HAP-1 (cell line): Measurements from ENCODE around the gene TRMU.

Experiments used
- DNase-seq, 2 experiments: peaks; one replicate each; pipeline ENCODE4 v3.0.0-alpha.2; 2016 to 2020; ENCODE audit warnings: low spot score in 2 of 2
- H3K27me3 ChIP-seq: fragments of 250-450 bp; sonication (Bioruptor Pico); 2 replicates; pipeline ENCODE4 v1.5.1; 2020; ENCODE audit warnings: low read depth, mild to moderate bottlenecking, moderate library complexity
- H3K36me3 ChIP-seq: fragments of 250-450 bp; sonication (Bioruptor Pico); replicated peaks from 2 replicates; pipeline ENCODE4 v1.5.1; 2020; ENCODE audit warnings: mild to moderate bottlenecking
- H3K4me1 ChIP-seq: fragments of 250-450 bp; sonication (Bioruptor Pico); 2 replicates; pipeline ENCODE4 v1.5.1; 2020; ENCODE audit warnings: mild to moderate bottlenecking
- H3K4me3 ChIP-seq: fragments of 250-450 bp; sonication (Bioruptor Pico); 2 replicates; pipeline ENCODE4 v1.5.1; 2020; ENCODE audit warnings: mild to moderate bottlenecking, moderate library complexity
- H3K9me3 ChIP-seq: fragments of 250-450 bp; sonication (Bioruptor Pico); 2 replicates; pipeline ENCODE4 v1.5.1; 2020; ENCODE audit warnings: mild to moderate bottlenecking, moderate library complexity
- in situ Hi-C: fragments of 300-500 bp; cut with MboI; formaldehyde crosslinking; loops from 3 replicates; pipeline ENCODE4 v1.14.3; 2020; ENCODE audit warnings: low sequenced_read_pairs, inconsistent platforms, mixed read lengths

TRMU gene

GRCh38 chr22:46359362-46359761, 23.8 kb downstream of the TRMU start:
- no peak for DNase-seq
- peaks cover 32% of the 10 kb centered on the region for H3K36me3 ChIP-seq
- no peaks in the 10 kb centered on the region for H3K4me1 ChIP-seq
- no peak overlapping the region for H3K4me3 ChIP-seq
- H3K27me3 ChIP-seq = no peaks in the 10 kb centered on the region
- in situ Hi-C loops = no loop called here
- H3K9me3 ChIP-seq = no peaks in the 10 kb centered on the region

GRCh38 chr22:46360097-46360496, 24.6 kb downstream of the TRMU start:
- Histone ChIP-seq H3K4me1 (no peaks in the 10 kb centered on the region), H3K4me3 (no peak overlapping the region), H3K9me3 (no peaks in the 10 kb centered on the region), H3K36me3 (peaks cover 24% of the 10 kb centered on the region), H3K27me3 (no peaks in the 10 kb centered on the region)
- DNase-seq = no peak
- in situ Hi-C loops = no loop called here

- H3K9me3 ChIP-seq = no peaks in the 10 kb centered on the region
- no peak for DNase-seq
- peaks cover 16% of the 10 kb centered on the region for H3K36me3 ChIP-seq
- no peak overlapping the region for H3K4me3 ChIP-seq
- no peaks in the 10 kb centered on the region for H3K27me3 ChIP-seq
- in situ Hi-C loops = no loop called here
- H3K4me1 ChIP-seq = no peaks in the 10 kb centered on the region
Observed at GRCh38 chr22:46360891-46361290, 25.4 kb downstream of the TRMU start.

GRCh38 chr22:46361826-46362202, 26.3 kb downstream of the TRMU start:
- H3K9me3 ChIP-seq = no peaks in the 10 kb centered on the region
- no peak overlapping the region for H3K4me3 ChIP-seq
- no peak for DNase-seq
- H3K27me3 ChIP-seq = no peaks in the 10 kb centered on the region
- H3K36me3 ChIP-seq = peaks cover 7% of the 10 kb centered on the region
- H3K4me1 ChIP-seq = no peaks in the 10 kb centered on the region
- in situ Hi-C loops = no loop called here

- no peak for DNase-seq
- in situ Hi-C loops = no loop called here
Observed at GRCh38 chr22:46362203-46362933, 26.9 kb downstream of the TRMU start.

GRCh38 chr22:46362934-46363515, 27.5 kb downstream of the TRMU start:
- in situ Hi-C loops = no loop called here
- peaks cover 2% of the 10 kb centered on the region; the same call in 1 of the 2 replicates for H3K36me3 ChIP-seq
- H3K9me3 ChIP-seq = no peaks in the 10 kb centered on the region
- no peaks in the 10 kb centered on the region for H3K4me1 ChIP-seq
- H3K4me3 ChIP-seq = no peak overlapping the region
- DNase-seq = no peak
- H3K27me3 ChIP-seq = no peaks in the 10 kb centered on the region

More at GRCh38 chr22:46362203-46362933, 26.9 kb downstream of the TRMU start:
- Histone ChIP-seq H3K27me3 (no peaks in the 10 kb centered on the region), H3K4me1 (no peaks in the 10 kb centered on the region), H3K36me3 (peaks cover 4% of the 10 kb centered on the region), H3K4me3 (no peak overlapping the region), H3K9me3 (no peaks in the 10 kb centered on the region)

- no peak for DNase-seq
- H3K36me3 ChIP-seq = peaks cover 2% of the 10 kb centered on the region; the same call in 1 of the 2 replicates
Observed at GRCh38 chr22:46363611-46364321, 28.3 kb downstream of the TRMU start.

GRCh38 chr22:46364341-46365165, 29.0 kb downstream of the TRMU start:
- peaks cover 2% of the 10 kb centered on the region; the same call in 1 of the 2 replicates for H3K36me3 ChIP-seq
- in situ Hi-C loops = loop anchor here (5.0 kb wide), 1 partner anchor 178 kb away; no protein-coding TSS in a partner anchor
- no peak overlapping the region for H3K4me3 ChIP-seq
- H3K9me3 ChIP-seq = no peaks in the 10 kb centered on the region
- H3K27me3 ChIP-seq = no peaks in the 10 kb centered on the region
- DNase-seq = no peak
- H3K4me1 ChIP-seq = no peaks in the 10 kb centered on the region

More at GRCh38 chr22:46363611-46364321, 28.3 kb downstream of the TRMU start:
- Histone ChIP-seq H3K9me3 (no peaks in the 10 kb centered on the region), H3K27me3 (no peaks in the 10 kb centered on the region), H3K4me1 (no peaks in the 10 kb centered on the region), H3K4me3 (no peak overlapping the region)
- in situ Hi-C loops = no loop called here

- H3K36me3 ChIP-seq = peaks cover 2% of the 10 kb centered on the region; the same call in 1 of the 2 replicates
- H3K9me3 ChIP-seq = no peaks in the 10 kb centered on the region
- no peaks in the 10 kb centered on the region for H3K4me1 ChIP-seq
- in situ Hi-C loops = loop anchor here (5.0 kb wide), 1 partner anchor 177 kb away; no protein-coding TSS in a partner anchor
- no peaks in the 10 kb centered on the region for H3K27me3 ChIP-seq
- no peak overlapping the region for H3K4me3 ChIP-seq
- no peak for DNase-seq
Observed at GRCh38 chr22:46365166-46365624, 29.7 kb downstream of the TRMU start.

GRCh38 chr22:46366327-46366731, 30.8 kb downstream of the TRMU start:
- in situ Hi-C loops = loop anchor here (5.0 kb wide), 1 partner anchor 176 kb away; no protein-coding TSS in a partner anchor
- Histone ChIP-seq H3K4me1 (no peaks in the 10 kb centered on the region), H3K27me3 (no peaks in the 10 kb centered on the region), H3K4me3 (no peak overlapping the region), H3K9me3 (no peaks in the 10 kb centered on the region), H3K36me3 (peaks cover 2% of the 10 kb centered on the region; the same call in 1 of the 2 replicates)
- no peak for DNase-seq

- no peaks in the 10 kb centered on the region for H3K9me3 ChIP-seq
- H3K4me3 ChIP-seq = no peak overlapping the region
- no peaks in the 10 kb centered on the region for H3K4me1 ChIP-seq
- no peaks in the 10 kb centered on the region for H3K27me3 ChIP-seq
- DNase-seq = no peak
- in situ Hi-C loops = loop anchor here (5.0 kb wide), 1 partner anchor 175 kb away; no protein-coding TSS in a partner anchor
- H3K36me3 ChIP-seq = peaks cover 2% of the 10 kb centered on the region; the same call in 1 of the 2 replicates
Observed at GRCh38 chr22:46366801-46367706, 31.5 kb downstream of the TRMU start.

- in situ Hi-C loops = loop anchor here (5.0 kb wide), 1 partner anchor 175 kb away; no protein-coding TSS in a partner anchor
- no peaks in the 10 kb centered on the region for H3K9me3 ChIP-seq
- no peaks in the 10 kb centered on the region for H3K4me1 ChIP-seq
- no peak overlapping the region for H3K4me3 ChIP-seq
- DNase-seq = peak; percentile 41 to 85
- H3K36me3 ChIP-seq = peaks cover 2% of the 10 kb centered on the region; the same call in 1 of the 2 replicates
- H3K27me3 ChIP-seq = no peaks in the 10 kb centered on the region
Observed at GRCh38 chr22:46367707-46368191, 32.2 kb downstream of the TRMU start.
